ENCODE results near the gene COL20A1.

Gene COL20A1

DNA sequence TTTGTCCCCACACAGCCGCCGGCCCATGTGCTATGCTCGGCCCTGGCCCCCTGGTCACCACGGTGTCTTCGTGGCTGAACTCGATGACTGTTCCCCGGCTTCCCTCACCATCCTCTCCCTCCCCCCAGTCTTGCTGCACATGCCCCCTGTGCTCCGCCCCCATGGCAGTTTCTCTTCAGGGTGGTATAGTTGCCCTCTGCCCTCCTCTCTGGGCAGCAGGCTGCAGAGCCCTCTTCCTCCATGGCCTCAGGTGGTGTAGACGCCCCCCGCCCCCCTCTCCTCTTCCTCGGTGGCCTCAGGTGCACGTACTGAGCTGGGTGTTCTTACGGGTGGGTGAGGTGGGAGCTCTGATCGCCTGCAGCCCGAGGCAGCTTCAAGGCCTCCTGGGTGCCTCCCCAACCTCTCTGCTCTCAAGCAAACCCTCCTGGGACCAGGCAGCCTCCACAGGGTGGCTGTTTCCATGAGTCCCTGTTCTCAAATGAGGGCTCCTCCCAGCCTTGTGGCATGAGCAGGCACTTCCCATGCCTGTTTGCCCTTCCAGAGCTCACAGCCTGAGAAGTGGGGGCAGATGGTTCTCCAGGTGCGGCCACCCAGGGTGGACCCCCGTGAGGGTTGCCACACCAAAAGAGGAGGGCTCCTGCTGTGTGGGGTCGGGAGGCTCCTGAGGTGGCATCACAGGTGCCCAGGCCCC lies 24.8 kb downstream of the COL20A1 start:
- Histone ChIP-seq H3K4me3 (no peak overlapping the region), H3K36me3 (no peaks in the 10 kb centered on the region), H3K4me1 (peaks cover 0 to 15% (median 9%) of the 10 kb centered on the region in 10 experiments; a peak in 14 of 20 replicates), H3K27me3 (no peaks in the 10 kb centered on the region), H3K9ac (no peak overlapping the region), H3K27ac (no peak overlapping the region), H3K4me2 (no peak overlapping the region), H4K20me1 (peaks cover 0 to 1% (median 0%) of the 10 kb centered on the region in 11 experiments; a peak in 2 of 22 replicates), H3K9me3 (replicated peaks in 1 of 11) (no peaks in the 10 kb centered on the region)
- no peak for TF ChIP-seq Cebpa-rat (IDR thresholded peaks at IDR 0.05)

DNA sequence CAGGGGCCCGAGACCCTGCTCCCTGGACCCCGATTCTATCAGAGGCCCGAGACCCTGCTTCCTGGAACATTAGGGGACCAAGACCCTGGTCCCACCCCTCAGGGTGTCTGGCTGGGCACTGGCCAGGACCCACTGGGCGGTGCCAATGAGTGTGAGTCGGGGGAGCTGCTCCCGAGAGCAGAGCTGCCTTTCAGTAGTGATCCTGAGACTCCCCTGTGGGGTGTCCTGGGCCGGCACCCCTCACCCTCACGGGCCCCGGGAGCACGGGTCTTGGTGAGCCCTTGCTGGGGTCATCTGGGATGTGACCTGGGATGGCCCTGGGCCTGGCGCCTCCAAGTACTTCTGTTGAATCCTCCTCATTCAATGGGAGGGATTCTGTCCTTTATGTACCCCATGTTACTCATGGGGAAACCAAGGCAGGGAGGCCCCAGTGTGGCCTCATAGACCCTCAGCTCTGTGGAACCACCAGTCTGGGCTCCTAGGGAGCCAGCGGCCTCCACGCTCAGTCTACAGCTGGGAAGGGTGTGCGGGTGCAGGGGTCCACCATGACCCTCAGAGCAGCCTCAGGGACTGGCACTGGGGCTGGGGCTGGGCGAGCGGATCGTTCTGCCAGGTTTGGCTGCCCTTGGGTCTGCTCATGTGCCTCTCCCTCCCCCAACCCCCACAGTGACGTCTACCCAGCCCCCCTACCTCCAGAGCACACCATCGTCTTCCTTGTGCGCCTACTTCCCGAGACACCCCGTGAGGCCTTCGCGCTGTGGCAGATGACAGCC lies 25.6 kb downstream of the COL20A1 start:
- H3K27ac ChIP-seq = no peak overlapping the region
- no peaks in the 10 kb centered on the region for H3K9me3 ChIP-seq (replicated peaks in 1 of 11)
- H3K4me3 ChIP-seq = no peak overlapping the region
- no peaks in the 10 kb centered on the region for H3K36me3 ChIP-seq
- no peak overlapping the region for H3K9ac ChIP-seq
- no peak overlapping the region for H3K4me2 ChIP-seq
- no peaks in the 10 kb centered on the region for H3K27me3 ChIP-seq
- H3K4me1 ChIP-seq = peaks cover 0 to 7% (median 2%) of the 10 kb centered on the region in 10 experiments; a peak in 6 of 20 replicates
- no peaks in the 10 kb centered on the region; a peak in 1 of 22 replicates for H4K20me1 ChIP-seq
- no peak for TF ChIP-seq Cebpa-rat (IDR thresholded peaks at IDR 0.05)

DNA sequence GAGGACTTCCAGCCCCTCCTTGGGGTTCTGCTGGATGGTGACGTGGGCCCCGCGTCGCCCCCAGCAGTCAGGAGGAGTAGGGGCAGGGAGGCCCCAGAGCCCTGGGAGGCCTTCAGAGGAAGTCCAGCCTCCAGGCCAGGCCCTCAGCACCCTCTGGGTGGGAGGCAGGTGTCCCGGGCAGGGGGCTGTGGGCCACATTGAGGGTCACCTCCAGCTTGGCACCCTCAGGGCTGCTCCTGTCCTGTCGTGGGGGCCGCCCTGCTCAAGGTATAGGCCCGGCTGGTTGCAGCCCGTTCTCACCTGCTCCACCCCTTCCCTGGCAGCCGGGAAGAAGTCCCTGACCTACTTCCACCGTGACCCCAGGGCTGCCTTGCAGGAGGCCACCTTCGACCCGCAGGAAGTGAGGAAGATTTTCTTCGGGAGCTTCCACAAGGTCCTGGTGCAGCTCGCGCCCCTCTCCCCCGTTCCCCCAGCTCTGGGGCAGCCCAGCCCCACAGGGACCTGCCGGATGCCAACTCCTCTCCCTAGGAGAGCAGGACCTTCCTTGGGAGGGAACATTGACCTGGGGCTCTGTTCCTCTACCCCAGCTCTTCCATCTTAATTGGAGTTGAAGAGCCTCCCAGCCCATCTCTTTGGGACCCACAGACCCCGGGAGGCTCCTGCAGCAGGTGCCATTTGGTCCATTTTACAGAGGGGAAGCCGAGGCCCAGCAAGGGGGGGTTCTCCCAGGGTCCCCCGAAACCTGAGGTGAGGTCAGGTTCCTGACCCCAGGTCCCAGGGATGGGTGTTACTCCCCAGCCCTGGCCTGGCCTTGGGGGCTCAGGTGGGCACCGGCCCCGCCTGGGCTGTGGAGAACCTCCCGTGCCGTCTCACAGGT lies 26.4 kb downstream of the COL20A1 start:
- Histone ChIP-seq H3K4me2 (no peak overlapping the region), H3K36me3 (no peaks in the 10 kb centered on the region), H3K4me1 (peaks cover 0 to 3% (median 0%) of the 10 kb centered on the region in 10 experiments; a peak in 4 of 20 replicates), H4K20me1 (no peaks in the 10 kb centered on the region; a peak in 1 of 22 replicates), H3K9me3 (replicated peaks in 1 of 11) (no peaks in the 10 kb centered on the region), H3K27ac (no peak overlapping the region), H3K4me3 (no peak overlapping the region), H3K27me3 (no peaks in the 10 kb centered on the region), H3K9ac (no peak overlapping the region)
- no peak for TF ChIP-seq Cebpa-rat (IDR thresholded peaks at IDR 0.05)

DNA sequence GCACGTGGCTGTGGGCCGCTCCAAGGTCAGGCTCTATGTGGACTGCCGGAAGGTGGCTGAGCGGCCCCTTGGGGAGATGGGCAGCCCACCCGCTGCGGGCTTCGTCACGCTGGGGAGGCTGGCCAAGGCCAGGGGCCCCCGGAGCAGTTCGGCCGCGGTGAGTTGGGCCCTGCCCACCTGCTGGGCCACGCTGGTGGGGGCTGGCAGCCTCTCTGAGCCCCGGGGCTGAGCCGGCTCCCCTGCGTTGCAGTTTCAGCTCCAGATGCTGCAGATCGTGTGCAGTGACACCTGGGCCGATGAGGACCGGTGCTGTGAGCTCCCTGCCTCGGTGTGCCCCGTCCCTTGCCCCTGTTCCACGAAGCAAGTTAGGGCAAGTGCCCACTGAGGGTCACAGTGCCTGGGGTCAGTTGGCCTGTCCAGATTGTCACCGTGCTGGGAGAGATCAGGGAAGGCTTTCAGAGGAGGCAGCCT lies 27.1 kb downstream of the COL20A1 start:
- Histone ChIP-seq H3K4me1 (peaks cover 3 to 10% (median 5%) of the 10 kb centered on the region in 10 experiments; a peak in 18 of 20 replicates), H3K4me2 (no peak overlapping the region), H3K27me3 (no peaks in the 10 kb centered on the region), H3K36me3 (no peaks in the 10 kb centered on the region), H3K4me3 (no peak overlapping the region), H3K27ac (no peak overlapping the region), H4K20me1 (no peaks in the 10 kb centered on the region; a peak in 1 of 22 replicates), H3K9ac (no peak overlapping the region), H3K9me3 (replicated peaks in 1 of 11) (no peaks in the 10 kb centered on the region)
- no peak for TF ChIP-seq Cebpa-rat (IDR thresholded peaks at IDR 0.05)

- H3K27me3 ChIP-seq = no peaks in the 10 kb centered on the region
- peaks cover 9 to 16% (median 11%) of the 10 kb centered on the region in 10 experiments for H3K4me1 ChIP-seq
- no peak overlapping the region for H3K4me2 ChIP-seq
- H3K9me3 ChIP-seq (replicated peaks in 1 of 11) = no peaks in the 10 kb centered on the region
- TF ChIP-seq Cebpa-rat (IDR thresholded peaks at IDR 0.05) = no peak
- no peak overlapping the region for H3K9ac ChIP-seq
- H3K4me3 ChIP-seq = no peak overlapping the region
- no peak overlapping the region for H3K27ac ChIP-seq
- no peaks in the 10 kb centered on the region for H3K36me3 ChIP-seq
- no peaks in the 10 kb centered on the region; a peak in 1 of 22 replicates for H4K20me1 ChIP-seq
Measured at GRCh38 chr20:63320616-63321147, 27.7 kb downstream of the COL20A1 start.

GRCh38 chr20:63321148-63321831 lies 28.3 kb downstream of the COL20A1 start:
- H3K4me3 ChIP-seq = no peak overlapping the region

DNA sequence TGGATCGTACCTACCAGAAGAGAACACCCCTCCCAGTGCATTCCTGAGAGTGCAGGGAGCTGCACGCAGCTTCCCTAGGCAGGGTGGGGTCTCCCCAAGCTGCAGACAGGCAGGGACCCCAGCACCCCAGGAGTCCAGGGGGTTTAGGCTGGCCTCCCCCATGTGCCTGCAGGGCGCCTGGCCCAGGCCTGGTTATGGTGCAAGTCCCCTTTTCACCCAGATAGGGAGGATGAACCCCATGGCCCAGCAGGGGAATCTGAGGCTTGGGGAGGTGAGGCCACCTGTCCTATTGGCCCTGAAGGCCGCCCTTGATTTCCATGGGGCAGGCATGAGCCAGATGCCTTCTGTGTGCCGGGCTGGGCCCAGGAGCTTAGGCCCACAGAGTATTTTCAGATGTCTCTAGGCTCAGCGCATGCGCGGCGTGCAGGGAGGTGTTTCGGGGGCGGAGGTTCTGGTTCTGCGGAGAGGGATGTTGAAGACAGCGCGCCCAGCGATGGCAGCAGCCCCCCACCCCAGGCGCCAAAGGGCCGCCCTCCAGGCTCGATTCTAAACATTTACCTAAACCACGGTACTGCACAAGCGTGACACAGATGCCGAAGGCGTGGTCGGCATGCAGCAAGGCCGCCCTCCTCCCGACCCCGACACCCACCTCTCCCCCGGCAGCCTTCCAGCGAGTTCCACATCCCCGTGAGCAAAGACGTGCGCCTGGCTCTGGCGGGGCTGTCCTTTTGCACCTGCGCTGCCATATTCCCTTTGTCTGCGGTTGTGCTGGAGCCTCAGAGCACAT lies 29.4 kb downstream of the COL20A1 start:
- H3K9ac ChIP-seq = no peak overlapping the region
- TF ChIP-seq Cebpa-rat (IDR thresholded peaks at IDR 0.05) = no peak
- H3K4me2 ChIP-seq = no peak overlapping the region
- peaks cover 0 to 13% (median 0%) of the 10 kb centered on the region in 11 experiments; a peak in 9 of 22 replicates for H3K9me3 ChIP-seq (replicated peaks in 1 of 11)
- no peak overlapping the region for H3K4me3 ChIP-seq
- peaks cover 25 to 31% (median 27%) of the 10 kb centered on the region in 10 experiments for H3K4me1 ChIP-seq
- no peaks in the 10 kb centered on the region for H3K27me3 ChIP-seq
- no peak overlapping the region for H3K27ac ChIP-seq
- H4K20me1 ChIP-seq = no peaks in the 10 kb centered on the region; a peak in 1 of 22 replicates
- no peaks in the 10 kb centered on the region for H3K36me3 ChIP-seq

More at GRCh38 chr20:63321148-63321831, 28.3 kb downstream of the COL20A1 start:
- Histone ChIP-seq H3K4me1 (peaks cover 15 to 22% (median 17%) of the 10 kb centered on the region in 10 experiments), H3K9ac (no peak overlapping the region), H3K36me3 (no peaks in the 10 kb centered on the region), H3K4me2 (no peak overlapping the region), H3K9me3 (replicated peaks in 1 of 11) (peaks cover 0 to 5% (median 0%) of the 10 kb centered on the region in 11 experiments; a peak in 9 of 22 replicates), H3K27me3 (no peaks in the 10 kb centered on the region), H3K27ac (no peak overlapping the region), H4K20me1 (no peaks in the 10 kb centered on the region; a peak in 1 of 22 replicates)
- no peak for TF ChIP-seq Cebpa-rat (IDR thresholded peaks at IDR 0.05)

Data from BLaER1 treated with 17β-estradiol and CSF1 and Interleukin-3, amounts not matched to agents 10 nM and 100 nM (cell line).